GM19238 (cell line): Measurements from ENCODE around the gene MUC4.

ENCODE experiments used
- DNase-seq: peaks from one replicate; pipeline ENCODE4 v3.0.0; 2011; ENCODE audit warnings: low spot score; ENCODE audit not compliant: insufficient read length

Gene MUC4, protein sequence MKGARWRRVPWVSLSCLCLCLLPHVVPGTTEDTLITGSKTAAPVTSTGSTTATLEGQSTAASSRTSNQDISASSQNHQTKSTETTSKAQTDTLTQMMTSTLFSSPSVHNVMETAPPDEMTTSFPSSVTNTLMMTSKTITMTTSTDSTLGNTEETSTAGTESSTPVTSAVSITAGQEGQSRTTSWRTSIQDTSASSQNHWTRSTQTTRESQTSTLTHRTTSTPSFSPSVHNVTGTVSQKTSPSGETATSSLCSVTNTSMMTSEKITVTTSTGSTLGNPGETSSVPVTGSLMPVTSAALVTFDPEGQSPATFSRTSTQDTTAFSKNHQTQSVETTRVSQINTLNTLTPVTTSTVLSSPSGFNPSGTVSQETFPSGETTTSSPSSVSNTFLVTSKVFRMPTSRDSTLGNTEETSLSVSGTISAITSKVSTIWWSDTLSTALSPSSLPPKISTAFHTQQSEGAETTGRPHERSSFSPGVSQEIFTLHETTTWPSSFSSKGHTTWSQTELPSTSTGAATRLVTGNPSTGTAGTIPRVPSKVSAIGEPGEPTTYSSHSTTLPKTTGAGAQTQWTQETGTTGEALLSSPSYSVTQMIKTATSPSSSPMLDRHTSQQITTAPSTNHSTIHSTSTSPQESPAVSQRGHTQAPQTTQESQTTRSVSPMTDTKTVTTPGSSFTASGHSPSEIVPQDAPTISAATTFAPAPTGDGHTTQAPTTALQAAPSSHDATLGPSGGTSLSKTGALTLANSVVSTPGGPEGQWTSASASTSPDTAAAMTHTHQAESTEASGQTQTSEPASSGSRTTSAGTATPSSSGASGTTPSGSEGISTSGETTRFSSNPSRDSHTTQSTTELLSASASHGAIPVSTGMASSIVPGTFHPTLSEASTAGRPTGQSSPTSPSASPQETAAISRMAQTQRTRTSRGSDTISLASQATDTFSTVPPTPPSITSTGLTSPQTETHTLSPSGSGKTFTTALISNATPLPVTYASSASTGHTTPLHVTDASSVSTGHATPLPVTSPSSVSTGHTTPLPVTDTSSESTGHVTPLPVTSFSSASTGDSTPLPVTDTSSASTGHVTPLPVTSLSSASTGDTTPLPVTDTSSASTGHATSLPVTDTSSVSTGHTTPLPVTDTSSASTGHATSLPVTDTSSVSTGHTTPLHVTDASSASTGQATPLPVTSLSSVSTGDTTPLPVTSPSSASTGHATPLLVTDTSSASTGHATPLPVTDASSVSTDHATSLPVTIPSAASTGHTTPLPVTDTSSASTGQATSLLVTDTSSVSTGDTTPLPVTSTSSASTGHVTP (N-terminal part only)

GRCh38 chr3:195811756-195812155, at the start of gene MUC4:
TSS of gene MUC4 (minus strand) at chr3:195811929. CDS start at chr3:195811817, 112 bp downstream.
- DNase-seq: no peak

DNA sequence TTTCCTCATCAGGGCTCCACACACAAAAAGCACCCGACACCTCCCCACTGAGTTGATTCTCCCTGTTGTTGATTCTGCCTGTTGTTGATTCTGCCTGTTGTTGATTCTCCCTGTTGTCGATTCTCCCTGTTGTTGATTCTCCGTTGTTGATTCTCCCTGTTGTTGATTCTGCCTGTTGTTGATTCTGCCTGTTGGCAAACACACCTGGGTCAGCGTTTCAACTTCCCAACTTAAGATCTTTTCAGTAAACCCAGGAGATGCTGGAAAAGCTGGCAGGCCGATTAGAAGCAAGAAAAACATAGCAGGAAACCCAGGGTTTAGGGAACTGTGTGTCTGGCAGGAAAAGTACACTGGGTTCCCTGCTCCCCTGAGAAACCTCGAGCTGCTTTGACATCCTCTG, 48.7 kb upstream of the MUC4 start:
- no peak for DNase-seq

- DNase-seq: no peak
These were observed 48.2 kb upstream of the MUC4 start for GRCh38 chr3:195859846-195860411.

DNA sequence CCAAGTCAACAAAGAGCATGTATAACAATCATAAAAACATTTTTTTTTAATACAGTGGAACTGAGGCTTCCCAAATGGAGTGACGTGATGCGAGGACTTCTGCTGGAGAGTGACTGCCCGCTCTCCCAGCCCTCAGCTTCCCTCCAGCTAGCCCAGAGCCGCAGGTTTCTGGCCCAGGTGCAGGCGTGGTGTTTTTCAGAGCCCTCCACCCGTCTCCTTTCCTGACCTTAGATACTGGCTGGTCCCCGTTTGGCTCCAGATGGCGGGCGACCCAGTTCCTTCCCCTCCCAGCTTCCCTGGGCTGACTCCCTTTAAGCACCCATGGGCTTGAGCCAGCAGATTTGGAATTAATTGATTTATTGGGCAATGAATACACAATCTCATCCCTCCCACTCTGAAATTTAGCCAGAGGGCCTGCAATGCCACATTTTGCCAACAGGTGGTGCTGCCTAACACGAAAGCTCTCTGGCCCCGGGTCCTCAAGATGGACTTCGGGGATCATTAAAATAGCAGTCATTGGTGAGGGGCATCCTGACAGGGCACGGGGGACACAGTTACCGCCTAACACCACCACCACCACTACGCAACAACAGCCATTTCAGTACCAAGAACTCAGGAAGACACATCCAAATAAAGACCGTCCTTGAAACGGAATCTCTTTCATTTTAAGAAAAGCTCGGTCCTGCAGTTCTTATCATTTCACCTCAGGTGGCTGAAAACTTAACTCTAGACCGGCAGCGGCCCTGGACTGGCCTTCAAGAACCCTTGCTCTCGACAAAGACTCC, 47.5 kb upstream of the MUC4 start:
- DNase-seq: peak; percentile 71

- DNase-seq: no peak
These were observed 44.8 kb upstream of the MUC4 start for GRCh38 chr3:195856410-195857084.

GRCh38 chr3:195855471-195856409, 44.0 kb upstream of the MUC4 start:
- DNase-seq: no peak

- DNase-seq: no peak
These were observed 43.0 kb upstream of the MUC4 start for GRCh38 chr3:195854628-195855294.

DNA sequence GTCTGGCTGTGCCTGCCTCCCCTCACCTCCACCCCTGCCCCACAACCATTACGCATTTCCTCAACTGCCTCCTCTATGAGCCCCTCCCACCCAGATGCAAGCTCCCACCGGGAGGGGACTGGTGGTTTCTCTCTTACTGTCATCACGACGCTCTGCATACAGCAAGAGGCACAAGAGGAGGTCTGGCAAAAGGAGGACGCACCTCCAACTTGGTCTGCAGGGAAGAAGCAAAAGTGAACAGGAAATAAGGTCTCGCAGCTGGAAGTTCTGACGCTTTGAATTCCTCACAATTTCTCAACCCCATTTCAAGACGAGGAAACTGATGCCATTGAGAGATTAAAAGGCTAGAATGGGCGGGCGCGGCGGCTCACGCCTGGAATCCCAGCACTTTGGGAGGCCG, 42.3 kb upstream of the MUC4 start:
- no peak for DNase-seq

DNA sequence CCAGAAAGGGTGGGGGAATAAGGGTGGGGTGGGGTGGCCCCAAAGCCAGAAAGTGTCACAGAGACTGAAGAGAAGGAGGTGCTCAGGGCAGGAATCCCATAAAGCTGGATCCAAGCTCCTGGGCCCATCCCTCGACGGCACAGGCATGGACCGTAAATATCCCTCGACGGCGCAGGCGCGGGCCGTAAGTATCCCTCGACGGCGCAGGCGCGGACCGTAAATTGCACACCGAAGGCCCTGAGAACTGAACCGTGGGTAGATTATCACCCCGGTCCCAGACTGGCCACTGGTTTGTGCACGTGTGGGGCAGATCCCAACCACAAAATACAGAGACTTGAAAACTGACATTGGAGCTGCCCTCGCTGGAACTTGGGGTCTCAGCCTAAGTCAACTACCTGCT, 41.3 kb upstream of the MUC4 start:
- no peak for DNase-seq

GRCh38 chr3:195850857-195851543, 39.3 kb upstream of the MUC4 start:
- DNase-seq: peak; percentile 82

DNA sequence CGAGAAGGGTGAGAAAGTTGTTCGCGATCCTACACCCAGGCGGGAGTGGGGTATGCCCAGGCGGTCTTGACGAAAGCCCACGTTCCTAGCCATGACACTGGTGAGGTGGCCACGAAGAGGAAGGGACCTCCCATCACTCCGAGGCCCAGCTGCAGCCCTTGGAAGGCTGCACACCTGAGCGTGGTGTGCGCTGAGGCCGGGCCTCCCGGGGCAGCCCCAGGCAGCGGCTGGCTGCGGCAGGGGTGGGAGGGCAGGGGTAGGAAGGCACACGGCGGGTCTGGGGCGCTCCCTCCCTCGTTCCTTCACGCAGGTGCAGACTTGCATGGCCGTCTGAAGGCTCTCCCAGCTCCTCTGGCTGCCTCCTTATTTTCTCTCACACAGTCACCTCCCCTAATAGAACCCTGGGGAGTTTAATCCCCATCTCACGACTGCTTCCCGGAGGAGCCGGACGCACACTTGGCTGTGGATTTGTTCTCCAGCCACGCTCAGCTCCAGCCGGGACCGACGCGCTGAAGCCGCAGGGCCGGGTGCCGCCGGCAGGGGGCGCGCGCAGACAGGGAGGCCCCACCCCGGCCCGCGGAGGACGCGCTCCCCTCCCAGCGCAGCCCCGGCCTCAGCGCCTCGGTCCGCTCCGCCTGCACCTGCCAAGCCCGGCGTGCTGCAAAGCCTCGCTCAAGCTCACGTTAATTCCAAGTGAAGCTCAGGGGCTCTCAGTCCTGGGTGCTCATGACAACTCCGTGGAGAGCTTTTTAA, 37.8 kb upstream of the MUC4 start:
- no peak for DNase-seq

DNA sequence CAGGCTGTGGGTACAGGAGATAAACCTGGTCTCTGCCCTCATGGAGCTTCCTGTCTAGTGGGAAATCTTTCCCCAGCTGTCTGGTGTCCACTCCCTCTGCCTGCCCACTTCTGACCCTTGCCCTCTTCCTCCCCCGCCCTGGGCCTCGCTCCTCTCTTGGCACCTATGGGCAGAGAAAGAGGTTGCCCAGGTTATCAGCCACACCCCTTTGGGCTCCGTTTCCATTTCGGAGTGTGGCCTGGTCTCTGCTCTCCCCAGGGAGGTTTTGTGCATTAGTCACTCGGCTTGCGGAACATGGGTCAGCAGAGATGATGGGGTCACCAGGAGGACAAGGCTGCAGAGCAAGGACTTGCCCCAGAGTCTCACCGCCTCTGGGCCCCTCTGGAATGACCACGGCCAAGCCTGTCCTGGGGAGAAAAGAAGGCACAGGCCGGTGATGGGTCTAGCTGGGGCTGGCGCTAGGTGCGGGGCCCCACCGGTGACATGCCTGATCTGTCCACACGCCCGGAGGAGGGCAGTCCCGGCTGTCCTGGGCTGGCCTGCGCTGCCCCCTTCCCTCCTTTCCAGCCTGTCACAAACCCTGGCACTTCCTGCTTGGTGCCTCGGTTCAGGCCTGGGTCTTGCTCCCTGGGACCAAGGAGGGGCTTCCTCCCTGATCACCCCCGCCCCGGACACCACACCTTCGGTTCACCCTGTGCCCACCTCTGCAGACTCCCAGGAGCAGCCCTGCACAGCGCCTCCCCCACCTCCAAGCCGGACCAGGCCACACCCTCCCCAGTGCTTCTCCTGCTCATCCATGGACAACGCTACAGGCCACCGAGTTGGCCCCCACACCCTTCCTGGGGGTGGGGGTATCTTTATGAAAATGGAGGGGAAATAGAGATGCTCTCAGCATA, 35.6 kb upstream of the MUC4 start:
- no peak for DNase-seq

GRCh38 chr3:195845483-195845882, 33.8 kb upstream of the MUC4 start:
- no peak for DNase-seq

DNA sequence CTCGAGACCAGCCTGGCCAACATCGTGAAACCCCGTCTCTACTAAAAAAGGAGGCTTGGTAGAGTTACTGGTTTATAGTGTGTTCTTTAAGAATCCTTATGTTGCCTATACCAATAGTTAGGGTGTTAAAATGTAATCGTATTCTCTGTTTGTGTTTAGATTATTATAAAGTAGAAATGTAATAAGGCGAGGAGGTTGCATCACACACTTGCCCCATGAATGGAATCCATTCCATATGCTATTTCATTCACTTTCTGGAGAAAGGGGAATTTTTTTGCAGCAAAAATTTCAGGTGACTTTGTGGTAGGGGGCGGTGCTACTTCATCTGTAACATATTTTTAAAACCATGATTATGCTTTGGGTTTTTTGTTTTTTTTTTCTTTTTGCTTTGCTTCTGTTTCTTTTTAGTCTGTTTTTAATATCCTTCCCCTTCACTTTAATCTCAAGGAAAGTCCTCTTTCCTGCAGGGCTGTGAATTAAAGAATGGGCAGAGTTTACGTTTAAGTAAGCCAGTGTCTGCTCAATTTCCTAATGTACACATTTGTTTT, 33.0 kb upstream of the MUC4 start:
- DNase-seq: no peak

GRCh38 chr3:195839260-195840010, 27.7 kb upstream of the MUC4 start:
- DNase-seq: no peak
